ENCODE data around the gene FBXL15. TPM values are rescaled to one million over a fixed set of nuclear protein-coding genes. Genes with fewer than 3 reads are reported as not detected.
A peak's percentile ranks its signal among the peaks of the same experiment; 100 is the strongest.

FBXL15 gene
- total RNA-seq, 1 donor from 2014 or later, result 23.4 TPM

GRCh38 chr10:102394079-102394800, 26.4 kb upstream of the FBXL15 start:
- peaks cover 4% of the 10 kb centered on the region for H3K9me3 Mint-ChIP-seq (ENCODE audit: unreplicated experiment)
- H3K4me3 Mint-ChIP-seq (ENCODE audit: unreplicated experiment), result peak overlapping the region; percentile 91
- peaks cover 13% of the 10 kb centered on the region for H3K27me3 Mint-ChIP-seq (ENCODE audit: unreplicated experiment)
- no peaks in the 10 kb centered on the region for H3K36me3 Mint-ChIP-seq (ENCODE audit: unreplicated experiment)
- TF ChIP-seq CTCF (IDR thresholded peaks at IDR 0.05; ENCODE audit: partially characterized antibody, unreplicated experiment), result peak; percentile 91
- peaks cover 14% of the 10 kb centered on the region for H3K4me1 Mint-ChIP-seq (ENCODE audit: low read depth, unreplicated experiment)
- peak; percentile 89 for DNase-seq
- H3K27ac Mint-ChIP-seq (ENCODE audit: unreplicated experiment), result no peak overlapping the region

GRCh38 chr10:102394801-102395399, 25.7 kb upstream of the FBXL15 start:
- Mint-ChIP-seq H3K4me3 (ENCODE audit: unreplicated experiment) (peak overlapping the region; percentile 91), H3K9me3 (ENCODE audit: unreplicated experiment) (peaks cover 4% of the 10 kb centered on the region), H3K27ac (ENCODE audit: unreplicated experiment) (no peak overlapping the region)

GRCh38 chr10:102395400-102396316, 25.0 kb upstream of the FBXL15 start, which contains the start of gene NFKB2:
TSS of gene NFKB2 (plus strand) at chr10:102395705. CDS start at chr10:102395960, 255 bp downstream.
- Mint-ChIP-seq H3K4me1 (ENCODE audit: low read depth, unreplicated experiment) (peaks cover 14% of the 10 kb centered on the region), H3K4me3 (ENCODE audit: unreplicated experiment) (peak within 1 kb of the TSS; percentile 91), H3K36me3 (ENCODE audit: unreplicated experiment) (no peaks in the 10 kb centered on the region), H3K9me3 (ENCODE audit: unreplicated experiment) (peaks cover 4% of the 10 kb centered on the region), H3K27ac (ENCODE audit: unreplicated experiment) (peak within 1 kb of the TSS; percentile 20), H3K27me3 (ENCODE audit: unreplicated experiment) (peaks cover 13% of the 10 kb centered on the region)
- TF ChIP-seq CTCF (IDR thresholded peaks at IDR 0.05; ENCODE audit: partially characterized antibody, unreplicated experiment), result no peak
- DNase-seq, result peak; percentile 90

More at GRCh38 chr10:102394801-102395399, 25.7 kb upstream of the FBXL15 start:
- Mint-ChIP-seq H3K27me3 (ENCODE audit: unreplicated experiment) (peaks cover 13% of the 10 kb centered on the region), H3K4me1 (ENCODE audit: low read depth, unreplicated experiment) (peaks cover 14% of the 10 kb centered on the region), H3K36me3 (ENCODE audit: unreplicated experiment) (no peaks in the 10 kb centered on the region)
- no peak for TF ChIP-seq CTCF (IDR thresholded peaks at IDR 0.05; ENCODE audit: partially characterized antibody, unreplicated experiment)
- no peak for DNase-seq

GRCh38 chr10:102396317-102396650, 24.4 kb upstream of the FBXL15 start:
- Mint-ChIP-seq H3K4me1 (ENCODE audit: low read depth, unreplicated experiment) (peaks cover 8% of the 10 kb centered on the region), H3K27me3 (ENCODE audit: unreplicated experiment) (peaks cover 13% of the 10 kb centered on the region), H3K27ac (ENCODE audit: unreplicated experiment) (peak overlapping the region; percentile 20), H3K36me3 (ENCODE audit: unreplicated experiment) (no peaks in the 10 kb centered on the region), H3K9me3 (ENCODE audit: unreplicated experiment) (peaks cover 4% of the 10 kb centered on the region), H3K4me3 (ENCODE audit: unreplicated experiment) (peak overlapping the region; percentile 74)
- no peak for TF ChIP-seq CTCF (IDR thresholded peaks at IDR 0.05; ENCODE audit: partially characterized antibody, unreplicated experiment)
- DNase-seq, result no peak
